CD4-positive, CD25-positive, alpha-beta regulatory T cell (primary cell): ENCODE measurements around the gene SH3GL2. TPM values are rescaled to one million over a fixed set of nuclear protein-coding genes. Genes with fewer than 3 reads are reported as not detected.
"Not testable (repeated sequence)": the region's sequence is repeated elsewhere in the genome, so short reads cannot be mapped to it uniquely, and the experiment has no call there.

Experiments used
- ATAC-seq, 2 donors: fragments of 150-1000 bp; cut with Tn5 transposase; one replicate each; pipeline ENCODE4 v1.10.0; 2021; ENCODE audit warnings: low read depth in 2 of 2, moderate number of reproducible peaks in 2 of 2, moderate library complexity in 1 of 2
- DNase-seq, 3 donors: peaks; one replicate each; pipeline versions ENCODE4 v3.0.0 to v3.0.0-alpha.2; 2012 to 2022; ENCODE audit warnings: mixed read lengths in 1 of 3
- H3K27ac ChIP-seq: one replicate; pipeline ENCODE4 v1.7.0; 2013; ENCODE audit warnings: mild to moderate bottlenecking, low read length; ENCODE audit not compliant: insufficient read depth, poor library complexity, severe bottlenecking
- H3K27me3 ChIP-seq: one replicate; pipeline ENCODE4 v1.7.0; 2013; ENCODE audit warnings: low read length; ENCODE audit not compliant: control insufficient read depth, insufficient read depth
- H3K36me3 ChIP-seq: one replicate; pipeline ENCODE4 v1.7.0; 2013; ENCODE audit warnings: mild to moderate bottlenecking, low read length, moderate library complexity; ENCODE audit not compliant: control insufficient read depth, insufficient read depth
- H3K4me1 ChIP-seq: 2 replicates; pipeline ENCODE4 v1.7.0; 2013; ENCODE audit warnings: mild to moderate bottlenecking, low read length; ENCODE audit not compliant: insufficient read depth, control insufficient read depth, poor library complexity, severe bottlenecking
- H3K4me3 ChIP-seq: one replicate; pipeline ENCODE4 v1.7.0; 2013; ENCODE audit warnings: low read depth, mild to moderate bottlenecking, low read length, moderate library complexity
- H3K9me3 ChIP-seq, 2 experiments: 1 replicate in 1 of 2; 2 replicates in 1 of 2; pipeline ENCODE4 v1.7.0; 2013; ENCODE audit warnings: low read length in 2 of 2, mild to moderate bottlenecking in 1 of 2, moderate library complexity in 1 of 2; ENCODE audit not compliant: control insufficient read depth in 2 of 2
- H3K27ac Mint-ChIP-seq, 3 donors: one replicate each; pipeline ENCODE4 v1.8.0; 2020 to 2022; ENCODE audit warnings: mild to moderate bottlenecking in 3 of 3, mixed read lengths in 3 of 3, moderate library complexity in 2 of 3
- H3K27me3 Mint-ChIP-seq: one replicate; pipeline ENCODE4 v1.8.0; 2022; ENCODE audit warnings: mild to moderate bottlenecking, mixed read lengths
- H3K36me3 Mint-ChIP-seq: one replicate; pipeline ENCODE4 v1.8.0; 2020; ENCODE audit warnings: mixed read lengths
- H3K4me1 Mint-ChIP-seq, 4 donors: one replicate each; pipeline ENCODE4 v1.8.0; 2020 to 2022; ENCODE audit warnings: mixed read lengths in 4 of 4, mild to moderate bottlenecking in 1 of 4
- H3K4me3 Mint-ChIP-seq, 4 donors: one replicate each; pipeline ENCODE4 v1.8.0; 2020 to 2022; ENCODE audit warnings: mild to moderate bottlenecking in 4 of 4, mixed read lengths in 4 of 4, moderate library complexity in 3 of 4
- H3K9me3 Mint-ChIP-seq, 7 donors: one replicate each; pipeline ENCODE4 v1.8.0; 2020 to 2022; ENCODE audit warnings: mixed read lengths in 7 of 7, mild to moderate bottlenecking in 3 of 7, moderate library complexity in 2 of 7
- polyA plus RNA-seq, 4 donors: library from polyadenylated mRNA; unstranded; fragments of 300-500 nt; fragmentation: Illumina TruSeq; gene quantifications; one replicate each; pipeline ENCODE4 v1.2.3, GENCODE V29; 2021
- total RNA-seq: library from RNA; stranded (reverse); gene quantifications from one replicate; pipeline ENCODE4 v1.2.3, GENCODE V29; 2022

Gene SH3GL2
- total and polyA plus RNA-seq, 5 donors from 2014 or later: not detected

DNA sequence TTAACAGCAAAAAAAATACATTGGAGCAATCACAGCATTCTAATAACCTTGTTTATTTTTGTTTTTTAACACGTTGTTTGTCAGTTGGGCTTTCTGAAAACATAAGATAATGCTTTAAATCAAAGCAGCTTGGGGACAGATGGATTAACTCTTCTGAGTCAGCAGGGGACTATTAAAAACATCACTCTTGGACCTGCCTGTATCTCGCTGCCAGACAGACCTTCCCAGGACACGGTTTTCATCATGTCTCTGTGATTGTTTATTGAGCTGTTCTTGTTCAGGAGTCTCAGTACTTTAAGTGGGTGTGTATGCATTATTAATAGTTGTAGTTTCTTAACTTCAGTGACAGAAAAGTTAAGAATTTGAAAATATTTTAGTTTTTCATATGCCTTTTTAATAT lies 173.2 kb downstream of the SH3GL2 start:
- H3K4me1 Mint-ChIP-seq: no peaks in the 10 kb centered on the region
- no peaks in the 10 kb centered on the region for H3K27me3 ChIP-seq
- no peak for ATAC-seq

GRCh38 chr9:17757816-17758215 lies 178.9 kb downstream of the SH3GL2 start:
- H3K4me3 Mint-ChIP-seq: no peak overlapping the region

More for the DNA sequence above, 173.2 kb downstream of the SH3GL2 start:
- Mint-ChIP-seq H3K27ac (no peak overlapping the region), H3K36me3 (no peaks in the 10 kb centered on the region), H3K27me3 (no peaks in the 10 kb centered on the region), H3K4me3 (no peak overlapping the region), H3K9me3 (peaks cover 0 to 12% (median 3%) of the 10 kb centered on the region in 7 donors)
- Histone ChIP-seq H3K4me1 (no peaks in the 10 kb centered on the region), H3K36me3 (no peaks in the 10 kb centered on the region), H3K9me3 (no peaks in the 10 kb centered on the region), H3K27ac (no peak overlapping the region), H3K4me3 (no peak overlapping the region)
- no peak for DNase-seq

DNA sequence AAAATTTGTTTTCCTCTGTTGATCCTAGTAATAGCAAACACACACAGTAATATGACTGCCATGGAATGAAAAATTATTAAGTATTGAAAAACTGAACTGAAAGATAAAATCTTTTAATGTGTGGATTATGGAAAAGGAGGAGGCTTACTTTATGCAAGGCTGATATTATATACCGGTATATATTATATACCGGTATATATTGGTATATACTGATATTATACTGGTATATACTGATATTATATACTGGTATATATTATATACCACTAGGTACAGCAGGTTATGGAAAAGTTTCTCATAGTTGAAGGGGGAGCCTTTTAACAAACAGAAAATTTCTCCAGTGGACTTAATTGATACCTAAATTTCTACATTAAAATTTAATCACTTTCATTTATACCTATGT lies 181.4 kb downstream of the SH3GL2 start:
- no peaks in the 10 kb centered on the region for H3K4me1 ChIP-seq
- no peak overlapping the region for H3K27ac Mint-ChIP-seq

More at GRCh38 chr9:17757816-17758215, 178.9 kb downstream of the SH3GL2 start:
- Histone ChIP-seq H3K27ac (no peak overlapping the region), H3K9me3 (no peaks in the 10 kb centered on the region), H3K27me3 (no peaks in the 10 kb centered on the region), H3K36me3 (no peaks in the 10 kb centered on the region), H3K4me1 (no peaks in the 10 kb centered on the region), H3K4me3 (no peak overlapping the region)
- no peak for ATAC-seq
- Mint-ChIP-seq H3K27ac (no peak overlapping the region), H3K27me3 (no peaks in the 10 kb centered on the region), H3K4me1 (no peaks in the 10 kb centered on the region), H3K9me3 (peaks cover 0 to 16% (median 5%) of the 10 kb centered on the region in 7 donors), H3K36me3 (no peaks in the 10 kb centered on the region)
- no peak for DNase-seq

DNA sequence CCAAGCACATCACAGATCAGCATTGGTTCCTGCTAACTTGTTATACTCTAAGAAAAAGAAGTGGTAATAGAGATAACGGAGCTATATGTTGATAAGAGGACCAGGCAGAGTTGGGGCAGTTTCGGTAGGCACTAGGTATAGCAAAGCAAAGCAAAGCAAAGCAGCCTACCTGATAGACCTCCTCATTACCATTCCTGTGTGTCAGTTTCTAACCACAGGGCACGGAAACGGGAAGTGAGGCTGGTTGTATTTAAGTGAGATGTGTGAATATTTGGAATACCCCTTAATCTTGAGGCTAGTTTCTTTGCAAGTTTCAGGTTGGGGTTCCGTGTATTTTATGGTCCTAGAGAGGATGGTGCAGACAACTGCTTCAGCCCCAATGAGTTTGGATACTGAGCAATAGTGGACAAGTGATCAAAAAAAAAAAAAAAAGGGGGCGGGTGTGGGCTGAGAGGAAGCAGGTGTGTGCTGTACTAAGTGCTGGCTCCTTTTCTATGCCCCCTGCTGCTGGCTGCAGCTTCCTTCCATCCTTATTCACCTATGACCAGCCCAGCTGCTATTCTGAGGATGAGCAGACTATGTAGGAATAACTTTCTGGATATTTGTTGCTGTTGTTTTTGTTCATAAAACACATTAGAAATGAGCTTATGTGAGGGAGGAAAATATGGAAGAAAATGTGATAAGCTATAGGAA lies 183.3 kb downstream of the SH3GL2 start:
- no peak overlapping the region for H3K4me3 ChIP-seq
- no peak overlapping the region for H3K4me3 Mint-ChIP-seq
- no peaks in the 10 kb centered on the region for H3K4me1 Mint-ChIP-seq
- no peak overlapping the region for H3K27ac ChIP-seq
- no peaks in the 10 kb centered on the region for H3K27me3 Mint-ChIP-seq
- no peaks in the 10 kb centered on the region for H3K4me1 ChIP-seq
- no peak overlapping the region for H3K27ac Mint-ChIP-seq
- no peaks in the 10 kb centered on the region for H3K36me3 ChIP-seq
- DNase-seq: no peak
- no peaks in the 10 kb centered on the region for H3K9me3 ChIP-seq
- H3K9me3 Mint-ChIP-seq: peaks cover 0 to 5% (median 1%) of the 10 kb centered on the region in 7 donors
- ATAC-seq: no peak
- H3K36me3 Mint-ChIP-seq: no peaks in the 10 kb centered on the region
- H3K27me3 ChIP-seq: no peaks in the 10 kb centered on the region

More for the DNA sequence above, 181.4 kb downstream of the SH3GL2 start:
- Mint-ChIP-seq H3K36me3 (no peaks in the 10 kb centered on the region), H3K9me3 (peaks cover 0 to 6% (median 1%) of the 10 kb centered on the region in 7 donors), H3K4me1 (no peaks in the 10 kb centered on the region), H3K4me3 (no peak overlapping the region), H3K27me3 (no peaks in the 10 kb centered on the region)
- Histone ChIP-seq H3K36me3 (no peaks in the 10 kb centered on the region), H3K9me3 (no peaks in the 10 kb centered on the region), H3K27me3 (no peaks in the 10 kb centered on the region), H3K27ac (no peak overlapping the region), H3K4me3 (no peak overlapping the region)
- DNase-seq (no peak), ATAC-seq (no peak)

DNA sequence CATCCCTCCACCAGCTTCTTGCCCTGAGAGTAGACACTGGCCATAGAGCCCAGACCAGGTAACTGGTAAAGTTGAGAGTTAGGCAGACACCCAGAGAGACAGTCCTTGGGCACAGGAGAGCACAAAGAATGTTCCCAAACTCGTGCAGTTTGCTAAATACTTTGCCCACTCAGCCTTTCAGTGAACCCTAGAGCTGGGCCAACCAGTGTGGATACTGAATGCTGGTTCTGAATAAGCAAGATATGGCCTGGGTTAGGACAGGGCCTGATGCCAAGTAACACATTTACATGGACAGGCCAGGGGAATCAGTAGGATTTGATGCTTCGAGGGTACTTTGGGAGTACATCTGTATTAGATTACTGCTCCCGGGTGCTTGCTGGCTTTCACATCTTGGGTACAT lies 185.4 kb downstream of the SH3GL2 start:
- ATAC-seq: no peak
- no peaks in the 10 kb centered on the region for H3K27me3 ChIP-seq
- H3K36me3 ChIP-seq: no peaks in the 10 kb centered on the region
- no peaks in the 10 kb centered on the region for H3K9me3 ChIP-seq
- H3K27ac ChIP-seq: no peak overlapping the region
- no peaks in the 10 kb centered on the region for H3K4me1 ChIP-seq
- H3K4me3 ChIP-seq: no peak overlapping the region
- peaks cover 0 to 4% (median 0%) of the 10 kb centered on the region in 7 donors for H3K9me3 Mint-ChIP-seq
- no peak overlapping the region for H3K27ac Mint-ChIP-seq
- no peak for DNase-seq
- no peaks in the 10 kb centered on the region for H3K36me3 Mint-ChIP-seq
- H3K27me3 Mint-ChIP-seq: no peaks in the 10 kb centered on the region
- H3K4me1 Mint-ChIP-seq: no peaks in the 10 kb centered on the region
- H3K4me3 Mint-ChIP-seq: no peak overlapping the region

GRCh38 chr9:17765131-17765530 lies 186.3 kb downstream of the SH3GL2 start:
- ATAC-seq, H3K27ac Mint-ChIP-seq, H3K4me1 Mint-ChIP-seq, H3K27ac ChIP-seq, H3K27me3 Mint-ChIP-seq, H3K36me3 ChIP-seq, H3K4me3 ChIP-seq, H3K36me3 Mint-ChIP-seq, H3K27me3 ChIP-seq, H3K4me1 ChIP-seq, DNase-seq, H3K4me3 Mint-ChIP-seq, H3K9me3 ChIP-seq, H3K9me3 Mint-ChIP-seq: not testable (repeated sequence)

- H3K9me3 Mint-ChIP-seq: peaks cover 0 to 3% (median 0%) of the 10 kb centered on the region in 7 donors
- no peaks in the 10 kb centered on the region for H3K4me1 Mint-ChIP-seq
- no peak overlapping the region for H3K27ac Mint-ChIP-seq
- ATAC-seq (no peak), DNase-seq (no peak)
- H3K4me1 ChIP-seq: no peaks in the 10 kb centered on the region
- no peaks in the 10 kb centered on the region for H3K36me3 ChIP-seq
- H3K4me3 ChIP-seq: no peak overlapping the region
- H3K27me3 Mint-ChIP-seq: no peaks in the 10 kb centered on the region
- no peak overlapping the region for H3K27ac ChIP-seq
- H3K9me3 ChIP-seq: no peaks in the 10 kb centered on the region
- no peak overlapping the region for H3K4me3 Mint-ChIP-seq
- no peaks in the 10 kb centered on the region for H3K27me3 ChIP-seq
- H3K36me3 Mint-ChIP-seq: no peaks in the 10 kb centered on the region
These were observed 193.4 kb downstream of the SH3GL2 start for GRCh38 chr9:17772223-17772622.

- no peaks in the 10 kb centered on the region for H3K27me3 Mint-ChIP-seq
- DNase-seq (no peak), ATAC-seq (no peak)
- no peak overlapping the region for H3K27ac ChIP-seq
- no peak overlapping the region for H3K4me3 Mint-ChIP-seq
- H3K4me3 ChIP-seq: no peak overlapping the region
- H3K36me3 Mint-ChIP-seq: no peaks in the 10 kb centered on the region
- H3K9me3 ChIP-seq: no peaks in the 10 kb centered on the region
- no peaks in the 10 kb centered on the region for H3K4me1 Mint-ChIP-seq
- no peaks in the 10 kb centered on the region for H3K4me1 ChIP-seq
- no peaks in the 10 kb centered on the region for H3K27me3 ChIP-seq
- H3K27ac Mint-ChIP-seq: no peak overlapping the region
- H3K9me3 Mint-ChIP-seq: peaks cover 0 to 8% (median 3%) of the 10 kb centered on the region in 7 donors
- H3K36me3 ChIP-seq: no peaks in the 10 kb centered on the region
These were observed 196.8 kb downstream of the SH3GL2 start for GRCh38 chr9:17775656-17776055.
